Panc1 (cell line): ENCODE data around the gene MCM8. TPM values are rescaled to one million over a fixed set of nuclear protein-coding genes. Genes with fewer than 3 reads are reported as not detected.

ENCODE experiments used
- ATAC-seq: fragments of 200-7000 bp; cut with Tn5 transposase; 2 replicates; pipeline ENCODE4 v1.9.1; 2020; ENCODE audit warnings: mild to moderate bottlenecking, moderate library complexity
- BruUV-seq: library from RNA; stranded (reverse); fragments of 400-500 nt; replicated peaks from 2 replicates; lab custom pipeline; 2021; lab: Mats Ljungman, UMichigan
- CTCF ChIA-PET: fragments of 300-600 bp; sonication (Branson Sonifier 250); formaldehyde crosslinking; loops from one replicate; lab custom pipeline; 2022; ENCODE audit warnings: antibody characterized with exemption; lab: Charles Lee
- POLR2A ChIA-PET: fragments of 300-600 bp; sonication (Branson Sonifier 250); formaldehyde crosslinking; loops from one replicate; lab custom pipeline; 2022; ENCODE audit warnings: antibody characterized with exemption; lab: Charles Lee
- DNase-seq: peaks from one replicate; pipeline ENCODE4 v3.0.0-alpha.2; 2010; ENCODE audit warnings: low read depth, low spot score
- H3K27ac ChIP-seq: 2 replicates; pipeline ENCODE4 v1.5.1; 2011; ENCODE audit warnings: mild to moderate bottlenecking, low read length, inconsistent platforms
- H3K27me3 ChIP-seq: fragments of 200-500 bp; sonication (Bioruptor generic); 2 replicates; pipeline ENCODE4 v1.6.0; 2014; ENCODE audit warnings: low read length, inconsistent platforms; ENCODE audit not compliant: control insufficient read depth, insufficient read depth
- H3K36me3 ChIP-seq: fragments of 200-500 bp; sonication (Bioruptor generic); 2 replicates; pipeline ENCODE4 v1.5.1; 2014; ENCODE audit warnings: inconsistent platforms, mild to moderate bottlenecking, low read length, moderate library complexity; ENCODE audit not compliant: control insufficient read depth, insufficient read depth
- H3K4me1 ChIP-seq: 2 replicates; pipeline ENCODE4 v1.5.1; 2011; ENCODE audit warnings: inconsistent platforms, mild to moderate bottlenecking, low read length, moderate library complexity; ENCODE audit not compliant: control insufficient read depth, insufficient read depth
- H3K4me3 ChIP-seq, 2 experiments: 2 replicates each; pipeline ENCODE4 v1.5.1; 2011 to 2012; ENCODE audit warnings: low read depth in 2 of 2, low read length in 2 of 2, mild to moderate bottlenecking in 2 of 2, inconsistent platforms in 1 of 2, moderate library complexity in 1 of 2
- H3K9me3 ChIP-seq: fragments of 200-500 bp; sonication (Bioruptor generic); 2 replicates; pipeline ENCODE4 v1.5.1; 2014; ENCODE audit warnings: low read depth, mild to moderate bottlenecking, inconsistent platforms, low read length, moderate library complexity; ENCODE audit not compliant: control insufficient read depth, insufficient read depth
- POLR2AphosphoS5 ChIP-seq: IDR thresholded peaks from 2 replicates; pipeline ENCODE4 v1.6.1; 2012; ENCODE audit warnings: mild to moderate bottlenecking, low read depth, low read length, moderate library complexity
- SIN3A ChIP-seq: IDR thresholded peaks from 2 replicates; pipeline ENCODE4 v1.6.1; 2012; ENCODE audit warnings: low read depth, mild to moderate bottlenecking, low read length, moderate library complexity, borderline replicate concordance; ENCODE audit not compliant: insufficient read depth
- TCF7L2 ChIP-seq: IDR thresholded peaks from 2 replicates; pipeline ENCODE4 v1.6.1; 2011; ENCODE audit warnings: mild to moderate bottlenecking, low read depth, low read length, inconsistent platforms
- in situ Hi-C: cut with HindIII; loops from 2 replicates; pipeline ENCODE4 v1.10.0; 2016; ENCODE audit warnings: low sequenced_read_pairs, low pct_unique_long_range_greater_than_20kb
- intact Hi-C: fragments of 100-400 bp; cut with micrococcal nuclease; formaldehyde crosslinking; loops from one replicate; pipeline ENCODE4 v1.10.0; 2022; ENCODE audit not compliant: unreplicated experiment
- total RNA-seq: library from RNA; stranded (reverse); gene quantifications from one replicate; pipeline ENCODE4 v1.2.1, GENCODE V29; 2021; ENCODE audit not compliant: unreplicated experiment
- TF ChIP-seq, protein P1 (sequence below): fragments of 450-650 bp; IDR thresholded peaks from 2 replicates; pipeline ENCODE4 v1.5.1; 2017; ENCODE audit warnings: mild to moderate bottlenecking
- TF ChIP-seq, protein P2 (sequence below), 2 experiments: IDR thresholded peaks; 2 replicates each; pipeline ENCODE4 v1.6.1; 2011 to 2012; ENCODE audit warnings: low read depth in 2 of 2, control low read depth in 1 of 2, low read length in 1 of 2, mild to moderate bottlenecking in 1 of 2, moderate library complexity in 1 of 2; ENCODE audit not compliant: insufficient read depth in 1 of 2

Gene MCM8
- total RNA-seq, 1 experiment from 2014 or later = 28.3 TPM

DNA sequence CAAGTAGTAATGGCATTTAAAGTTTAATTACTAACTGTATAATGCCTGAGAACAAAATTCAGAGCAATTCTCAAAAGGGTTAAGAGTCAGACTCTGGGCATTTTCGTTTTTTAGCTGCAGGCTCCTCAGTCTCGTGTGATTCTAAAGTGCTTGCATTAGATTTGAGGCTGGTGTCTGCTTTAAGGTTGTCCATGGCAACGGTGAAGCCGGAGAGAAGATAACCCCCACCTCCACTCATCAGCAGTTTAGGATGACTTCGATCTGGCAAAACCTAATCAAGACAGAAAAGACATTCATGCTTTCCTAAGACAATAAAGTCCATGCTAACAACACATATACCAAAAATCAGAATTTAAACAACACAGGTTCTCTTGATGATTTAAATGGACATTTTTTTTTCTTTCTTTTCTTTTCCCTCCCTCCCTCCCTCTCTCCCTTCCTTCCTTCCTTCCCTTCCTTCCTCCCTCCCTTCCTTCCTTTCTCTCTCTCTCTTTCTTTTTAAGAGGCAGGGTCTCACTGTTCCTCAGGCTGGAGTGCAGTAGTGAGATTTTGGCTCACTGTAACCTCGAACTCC is 11.9 kb upstream of the MCM8 start:
- H3K27ac ChIP-seq = no peak overlapping the region
- DNase-seq (no peak), ATAC-seq (no peak)
- ChIA-PET CTCF (no interaction called here), POLR2A (no interaction called here)
- no TSS peak for BruUV-seq
- in situ Hi-C loops = no loop called here
- H3K4me3 ChIP-seq = no peak overlapping the region
- no peaks in the 10 kb centered on the region for H3K27me3 ChIP-seq
- no peaks in the 10 kb centered on the region for H3K9me3 ChIP-seq
- TF ChIP-seq SIN3A = no peak
- TF ChIP-seq, protein P1, sequence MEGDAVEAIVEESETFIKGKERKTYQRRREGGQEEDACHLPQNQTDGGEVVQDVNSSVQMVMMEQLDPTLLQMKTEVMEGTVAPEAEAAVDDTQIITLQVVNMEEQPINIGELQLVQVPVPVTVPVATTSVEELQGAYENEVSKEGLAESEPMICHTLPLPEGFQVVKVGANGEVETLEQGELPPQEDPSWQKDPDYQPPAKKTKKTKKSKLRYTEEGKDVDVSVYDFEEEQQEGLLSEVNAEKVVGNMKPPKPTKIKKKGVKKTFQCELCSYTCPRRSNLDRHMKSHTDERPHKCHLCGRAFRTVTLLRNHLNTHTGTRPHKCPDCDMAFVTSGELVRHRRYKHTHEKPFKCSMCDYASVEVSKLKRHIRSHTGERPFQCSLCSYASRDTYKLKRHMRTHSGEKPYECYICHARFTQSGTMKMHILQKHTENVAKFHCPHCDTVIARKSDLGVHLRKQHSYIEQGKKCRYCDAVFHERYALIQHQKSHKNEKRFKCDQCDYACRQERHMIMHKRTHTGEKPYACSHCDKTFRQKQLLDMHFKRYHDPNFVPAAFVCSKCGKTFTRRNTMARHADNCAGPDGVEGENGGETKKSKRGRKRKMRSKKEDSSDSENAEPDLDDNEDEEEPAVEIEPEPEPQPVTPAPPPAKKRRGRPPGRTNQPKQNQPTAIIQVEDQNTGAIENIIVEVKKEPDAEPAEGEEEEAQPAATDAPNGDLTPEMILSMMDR = no peak
- TF ChIP-seq POLR2AphosphoS5 = no peak
- no peak for TF ChIP-seq TCF7L2
- TF ChIP-seq, protein P2, sequence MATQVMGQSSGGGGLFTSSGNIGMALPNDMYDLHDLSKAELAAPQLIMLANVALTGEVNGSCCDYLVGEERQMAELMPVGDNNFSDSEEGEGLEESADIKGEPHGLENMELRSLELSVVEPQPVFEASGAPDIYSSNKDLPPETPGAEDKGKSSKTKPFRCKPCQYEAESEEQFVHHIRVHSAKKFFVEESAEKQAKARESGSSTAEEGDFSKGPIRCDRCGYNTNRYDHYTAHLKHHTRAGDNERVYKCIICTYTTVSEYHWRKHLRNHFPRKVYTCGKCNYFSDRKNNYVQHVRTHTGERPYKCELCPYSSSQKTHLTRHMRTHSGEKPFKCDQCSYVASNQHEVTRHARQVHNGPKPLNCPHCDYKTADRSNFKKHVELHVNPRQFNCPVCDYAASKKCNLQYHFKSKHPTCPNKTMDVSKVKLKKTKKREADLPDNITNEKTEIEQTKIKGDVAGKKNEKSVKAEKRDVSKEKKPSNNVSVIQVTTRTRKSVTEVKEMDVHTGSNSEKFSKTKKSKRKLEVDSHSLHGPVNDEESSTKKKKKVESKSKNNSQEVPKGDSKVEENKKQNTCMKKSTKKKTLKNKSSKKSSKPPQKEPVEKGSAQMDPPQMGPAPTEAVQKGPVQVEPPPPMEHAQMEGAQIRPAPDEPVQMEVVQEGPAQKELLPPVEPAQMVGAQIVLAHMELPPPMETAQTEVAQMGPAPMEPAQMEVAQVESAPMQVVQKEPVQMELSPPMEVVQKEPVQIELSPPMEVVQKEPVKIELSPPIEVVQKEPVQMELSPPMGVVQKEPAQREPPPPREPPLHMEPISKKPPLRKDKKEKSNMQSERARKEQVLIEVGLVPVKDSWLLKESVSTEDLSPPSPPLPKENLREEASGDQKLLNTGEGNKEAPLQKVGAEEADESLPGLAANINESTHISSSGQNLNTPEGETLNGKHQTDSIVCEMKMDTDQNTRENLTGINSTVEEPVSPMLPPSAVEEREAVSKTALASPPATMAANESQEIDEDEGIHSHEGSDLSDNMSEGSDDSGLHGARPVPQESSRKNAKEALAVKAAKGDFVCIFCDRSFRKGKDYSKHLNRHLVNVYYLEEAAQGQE (IDR thresholded peaks at IDR 0.05; ENCODE audit: insufficient read depth in 1 of 2, low read depth in 2 of 2, low read length in 1 of 2) = no peak
- H3K36me3 ChIP-seq = peaks cover 23% of the 10 kb centered on the region
- intact Hi-C loops = no loop called here
- no peaks in the 10 kb centered on the region for H3K4me1 ChIP-seq

DNA sequence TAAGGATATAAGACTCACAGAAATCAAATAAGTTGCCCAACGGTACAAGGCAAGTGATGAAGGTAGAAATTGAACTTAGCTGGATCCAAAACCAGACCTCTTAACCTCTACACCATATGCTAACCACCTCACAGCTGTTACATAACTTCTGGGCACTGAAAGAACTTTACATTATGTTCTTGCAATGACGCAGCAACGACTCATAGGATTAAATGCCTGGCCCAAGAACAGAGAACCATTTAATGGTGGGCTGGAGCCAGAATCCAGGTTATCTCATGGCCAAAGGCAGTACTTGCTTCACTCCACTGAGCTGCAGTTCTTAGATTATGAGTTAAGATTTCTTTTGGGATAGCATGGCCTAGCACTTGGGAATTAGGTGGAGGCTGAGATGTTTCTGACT is 4.5 kb upstream of the MCM8 start:
- Histone ChIP-seq H3K27ac (no peak overlapping the region), H3K9me3 (no peaks in the 10 kb centered on the region), H3K27me3 (no peaks in the 10 kb centered on the region), H3K4me1 (peaks cover 5% of the 10 kb centered on the region; the same call in 1 of the 2 replicates), H3K4me3 (no peak overlapping the region), H3K36me3 (peaks cover 42% of the 10 kb centered on the region)
- CTCF ChIA-PET = no interaction called here
- peak; percentile 28 for DNase-seq
- ATAC-seq = no peak
- no TSS peak for BruUV-seq
- in situ Hi-C loops = no loop called here
- TF ChIP-seq, protein P2 (IDR thresholded peaks at IDR 0.05; ENCODE audit: insufficient read depth in 1 of 2, low read depth in 2 of 2, low read length in 1 of 2) = no peak
- TF ChIP-seq POLR2AphosphoS5 (no peak), TCF7L2 (no peak), SIN3A (no peak)
- TF ChIP-seq, protein P1 = no peak
- intact Hi-C loops = no loop called here
- POLR2A ChIA-PET = no interaction called here
